ENCODE measurements around the gene BTBD7.

The BTBD7 gene

GRCh38 chr14:93306812-93307211, 26.0 kb downstream of the BTBD7 start:
- no peak for DNase-seq (ENCODE audit: low read depth)
- no peak overlapping the region for H3K4me3 ChIP-seq (ENCODE audit: low read depth, low read length)
- TF ChIP-seq CTCF (IDR thresholded peaks at IDR 0.05; ENCODE audit: low read depth, low read length, missing control alignments) = no peak
- in situ Hi-C loops (cut with HindIII; ENCODE audit: low sequenced_read_pairs) = no loop called here

GRCh38 chr14:93305725-93306418, 27.0 kb downstream of the BTBD7 start:
- no peak for DNase-seq (ENCODE audit: low read depth)
- no peak overlapping the region for H3K4me3 ChIP-seq (ENCODE audit: low read depth, low read length)
- no peak for TF ChIP-seq CTCF (IDR thresholded peaks at IDR 0.05; ENCODE audit: low read depth, low read length, missing control alignments)
- in situ Hi-C loops (cut with HindIII; ENCODE audit: low sequenced_read_pairs) = no loop called here

- no peak overlapping the region for H3K4me3 ChIP-seq (ENCODE audit: low read depth, low read length)
- DNase-seq (ENCODE audit: low read depth) = no peak
- in situ Hi-C loops (cut with HindIII; ENCODE audit: low sequenced_read_pairs) = no loop called here
- TF ChIP-seq CTCF (IDR thresholded peaks at IDR 0.05; ENCODE audit: low read depth, low read length, missing control alignments) = no peak
Measured at GRCh38 chr14:93304771-93305170, 28.1 kb downstream of the BTBD7 start.

GRCh38 chr14:93303659-93304058, 29.2 kb downstream of the BTBD7 start:
- no peak for TF ChIP-seq CTCF (IDR thresholded peaks at IDR 0.05; ENCODE audit: low read depth, low read length, missing control alignments)
- no peak overlapping the region for H3K4me3 ChIP-seq (ENCODE audit: low read depth, low read length)
- in situ Hi-C loops (cut with HindIII; ENCODE audit: low sequenced_read_pairs) = no loop called here
- DNase-seq (ENCODE audit: low read depth) = no peak

- no peak for DNase-seq (ENCODE audit: low read depth)
- in situ Hi-C loops (cut with HindIII; ENCODE audit: low sequenced_read_pairs) = no loop called here
- H3K4me3 ChIP-seq (ENCODE audit: low read depth, low read length) = no peak overlapping the region
- TF ChIP-seq CTCF (IDR thresholded peaks at IDR 0.05; ENCODE audit: low read depth, low read length, missing control alignments) = no peak
Measured at GRCh38 chr14:93302688-93303581, 29.9 kb downstream of the BTBD7 start.

- TF ChIP-seq CTCF (IDR thresholded peaks at IDR 0.05; ENCODE audit: low read depth, low read length, missing control alignments) = no peak
- no peak overlapping the region for H3K4me3 ChIP-seq (ENCODE audit: low read depth, low read length)
- no peak for DNase-seq (ENCODE audit: low read depth)
- in situ Hi-C loops (cut with HindIII; ENCODE audit: low sequenced_read_pairs) = no loop called here
Measured at GRCh38 chr14:93301821-93302447, 30.9 kb downstream of the BTBD7 start.
